Thyroid gland (tissue), 4 donors: ENCODE results near the gene ABCA4. TPM values are rescaled to one million over a fixed set of nuclear protein-coding genes. Genes with fewer than 3 reads are reported as not detected.

Source experiments
- DNase-seq, 2 donors: peaks; one replicate each; pipeline ENCODE4 v3.0.0-alpha.2; 2019
- H3K27ac ChIP-seq, 3 donors: fragments of 200-600 bp; sonication (generic); 1 replicate in 2 of 3; 2 replicates in 1 of 3; pipeline ENCODE4 v1.5.1; 2016 to 2019; ENCODE audit warnings: mild to moderate bottlenecking in 1 of 3, moderate library complexity in 1 of 3
- H3K27me3 ChIP-seq: fragments of 200-600 bp; sonication (generic); one replicate; pipeline ENCODE4 v1.5.1; 2019
- H3K36me3 ChIP-seq, 2 donors: fragments of 200-600 bp; sonication (generic); one replicate each; pipeline ENCODE4 v1.5.1; 2016 to 2019
- H3K4me1 ChIP-seq, 2 donors: fragments of 200-600 bp; sonication (generic); one replicate each; pipeline ENCODE4 v1.5.1; 2017 to 2019
- H3K4me3 ChIP-seq, 3 donors: fragments of 200-600 bp; sonication (generic); replicated peaks in 1 of 3; 1 replicate in 2 of 3; 2 replicates in 1 of 3; pipeline ENCODE4 v1.5.1; 2016; ENCODE audit warnings: mild to moderate bottlenecking in 1 of 3
- H3K9me3 ChIP-seq: fragments of 200-600 bp; sonication (generic); one replicate; pipeline ENCODE4 v1.5.1; 2017
- CTCF ChIP-seq, 6 experiments: fragments of 200-600 bp in 3 of 6; fragments of 450-650 bp in 3 of 6; sonication (generic) in 3 of 6; IDR thresholded peaks; one replicate each; pipeline ENCODE4 v1.5.1; 2016 to 2019; ENCODE audit warnings: antibody characterized with exemption in 6 of 6, mild to moderate bottlenecking in 2 of 6, inconsistent platforms in 1 of 6, moderate library complexity in 1 of 6
- POLR2A ChIP-seq, 2 donors: fragments of 450-650 bp; IDR thresholded peaks; one replicate each; pipeline ENCODE4 v1.6.1; 2017; ENCODE audit warnings: antibody characterized with exemption in 2 of 2, mild to moderate bottlenecking in 2 of 2, moderate library complexity in 1 of 2
- WGBS, 2 donors: methylation state at CpG; one replicate each; pipeline ENCODE4 v1.1.5; 2017; 5-methylcytosine and 5-hydroxymethylcytosine counted together
- intact Hi-C: fragments of 100-400 bp; cut with DNase I; formaldehyde crosslinking; loops from one replicate; pipeline ENCODE4 v1.15.1; 2023
- total RNA-seq, 4 donors: library from RNA; depleted of rRNA; stranded (reverse); fragments of >200 nt; gene quantifications; one replicate each; pipeline ENCODE4 v1.2.3, GENCODE V29; 2016

The ABCA4 gene
- total RNA-seq, 4 donors from 2014 or later, result 0.44 to 1.0 (median 0.82) TPM

GRCh38 chr1:94048413-94049164, 72.4 kb downstream of the ABCA4 start:
- intact Hi-C loops, result no loop called here
- 72 to 74% methylated on average over 11 of the region's 11 CpGs for WGBS, 2 donors
- no peaks in the 10 kb centered on the region for H3K36me3 ChIP-seq
- H3K4me1 ChIP-seq, result peaks cover 14 to 50% of the 10 kb centered on the region in 2 donors
- DNase-seq, result no peak
- no peaks in the 10 kb centered on the region for H3K27me3 ChIP-seq
- H3K9me3 ChIP-seq, result no peaks in the 10 kb centered on the region
- no peak overlapping the region for H3K4me3 ChIP-seq
- peak overlapping the region; percentile 2 to 78 (median 70) for H3K27ac ChIP-seq
- no peak for TF ChIP-seq POLR2A (IDR thresholded peaks at IDR 0.05)
- TF ChIP-seq CTCF (IDR thresholded peaks at IDR 0.05), result no peak

GRCh38 chr1:94047949-94048348, 73.0 kb downstream of the ABCA4 start:
- TF ChIP-seq CTCF (IDR thresholded peaks at IDR 0.05) (no peak), POLR2A (IDR thresholded peaks at IDR 0.05) (no peak)
- Histone ChIP-seq H3K27ac (peak overlapping the region; percentile 70 to 78 (median 73)), H3K4me1 (peaks cover 14 to 50% of the 10 kb centered on the region in 2 donors), H3K36me3 (no peaks in the 10 kb centered on the region), H3K9me3 (no peaks in the 10 kb centered on the region), H3K4me3 (no peak overlapping the region), H3K27me3 (no peaks in the 10 kb centered on the region)
- intact Hi-C loops, result no loop called here
- no peak for DNase-seq
- 79 to 89% methylated on average over 2 of the region's 2 CpGs for WGBS, 2 donors

GRCh38 chr1:94045465-94046056, 75.4 kb downstream of the ABCA4 start:
- peak; percentile 32 to 93 (median 70) for TF ChIP-seq CTCF (IDR thresholded peaks at IDR 0.05)
- TF ChIP-seq POLR2A (IDR thresholded peaks at IDR 0.05), result peak in 1 of 2 donors; percentile 41
- H3K27me3 ChIP-seq, result no peaks in the 10 kb centered on the region
- peak overlapping the region; percentile 61 to 84 (median 84) for H3K27ac ChIP-seq
- H3K36me3 ChIP-seq, result no peaks in the 10 kb centered on the region
- intact Hi-C loops, result no loop called here
- H3K4me3 ChIP-seq, result no peak overlapping the region
- peaks cover 14 to 42% of the 10 kb centered on the region in 2 donors for H3K4me1 ChIP-seq
- 14 to 23% methylated on average over 13 to 22 of the region's 22 CpGs for WGBS, 2 donors
- H3K9me3 ChIP-seq, result no peaks in the 10 kb centered on the region
- DNase-seq, result peak; percentile 97 to 98

GRCh38 chr1:94044891-94045290, 76.1 kb downstream of the ABCA4 start:
- Histone ChIP-seq H3K4me3 (no peak overlapping the region), H3K36me3 (no peaks in the 10 kb centered on the region), H3K27me3 (no peaks in the 10 kb centered on the region), H3K9me3 (no peaks in the 10 kb centered on the region), H3K27ac (peak overlapping the region in 2 of 3 donors; percentile 84), H3K4me1 (peaks cover 14 to 36% of the 10 kb centered on the region in 2 donors)
- intact Hi-C loops, result loop anchor here (5.0 kb wide), 1 partner anchor 292 kb away; no protein-coding TSS in a partner anchor
- 85 to 89% methylated on average over 9 of the region's 9 CpGs for WGBS, 2 donors
- no peak for DNase-seq
- TF ChIP-seq POLR2A (IDR thresholded peaks at IDR 0.05) (no peak), CTCF (IDR thresholded peaks at IDR 0.05) (no peak)

GRCh38 chr1:94044290-94044790, 76.6 kb downstream of the ABCA4 start:
- no peaks in the 10 kb centered on the region for H3K9me3 ChIP-seq
- intact Hi-C loops, result loop anchor here (5.0 kb wide), 1 partner anchor 293 kb away; no protein-coding TSS in a partner anchor
- H3K27me3 ChIP-seq, result no peaks in the 10 kb centered on the region
- peaks cover 14 to 36% of the 10 kb centered on the region in 2 donors for H3K4me1 ChIP-seq
- H3K36me3 ChIP-seq, result no peaks in the 10 kb centered on the region
- no peak overlapping the region for H3K4me3 ChIP-seq
- H3K27ac ChIP-seq, result peak overlapping the region; percentile 22 to 84 (median 84)
- WGBS, 2 donors, result 49 to 56% methylated on average over 9 of the region's 9 CpGs
- DNase-seq, result peak; percentile 60 to 68
- TF ChIP-seq POLR2A (IDR thresholded peaks at IDR 0.05) (no peak), CTCF (IDR thresholded peaks at IDR 0.05) (no peak)
